ENCODE measurements around the gene SEMA6B.
"Not testable (repeated sequence)": the region's sequence is repeated elsewhere in the genome, so short reads cannot be mapped to it uniquely, and the experiment has no call there.

SEMA6B gene

DNA sequence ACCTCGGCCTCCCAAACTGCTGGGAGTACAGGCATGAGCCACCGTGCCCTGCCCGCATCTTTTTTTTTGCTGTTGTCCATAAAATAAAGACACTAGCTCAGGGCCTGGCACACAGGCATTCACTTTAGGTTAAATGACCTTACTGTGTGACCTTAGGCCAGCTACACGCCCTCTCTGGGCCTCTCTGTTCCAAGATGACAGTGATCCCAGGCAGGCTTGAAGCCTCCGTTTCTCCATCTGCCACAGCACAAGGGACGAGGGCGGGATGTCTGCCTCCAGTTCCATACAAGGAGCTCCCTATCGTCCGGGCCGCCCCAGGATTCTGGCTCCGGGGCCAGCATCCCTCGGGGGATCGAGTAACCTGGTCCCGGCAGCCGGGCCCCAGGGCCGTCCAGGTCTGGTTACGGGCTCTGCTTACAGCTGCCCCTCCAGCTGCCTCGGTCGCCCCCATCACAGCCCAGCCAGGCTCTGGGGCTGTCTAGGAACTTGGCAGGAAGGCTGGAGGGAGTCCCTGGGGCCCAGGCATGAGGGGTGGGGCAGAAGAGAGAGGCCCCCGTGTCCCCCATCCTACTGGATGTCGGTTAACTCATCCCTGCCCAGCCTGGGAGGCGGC is 11.9 kb upstream of the SEMA6B start:
- no peak for DNase-seq (ENCODE audit: low spot score)

DNA sequence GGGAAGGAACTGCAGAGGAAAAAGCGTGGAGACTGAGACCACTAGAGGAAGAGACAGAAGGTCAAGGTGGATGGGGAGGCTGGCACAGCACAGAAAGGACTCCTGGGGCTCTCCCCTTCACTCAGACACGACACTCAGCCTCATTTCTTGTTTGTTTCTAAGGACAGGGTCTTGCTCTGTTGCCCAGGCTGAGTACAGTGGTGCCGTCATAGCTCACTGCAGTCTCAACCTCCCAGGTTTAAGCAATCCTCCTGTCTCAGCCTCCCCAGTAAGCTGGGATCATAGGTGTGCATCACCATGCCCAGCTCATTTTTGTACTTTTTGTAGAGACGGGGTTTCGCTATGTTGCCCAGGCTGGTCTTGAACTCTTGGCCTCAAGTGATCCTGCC is 11.4 kb upstream of the SEMA6B start:
- no peak for DNase-seq (ENCODE audit: low spot score)

DNA sequence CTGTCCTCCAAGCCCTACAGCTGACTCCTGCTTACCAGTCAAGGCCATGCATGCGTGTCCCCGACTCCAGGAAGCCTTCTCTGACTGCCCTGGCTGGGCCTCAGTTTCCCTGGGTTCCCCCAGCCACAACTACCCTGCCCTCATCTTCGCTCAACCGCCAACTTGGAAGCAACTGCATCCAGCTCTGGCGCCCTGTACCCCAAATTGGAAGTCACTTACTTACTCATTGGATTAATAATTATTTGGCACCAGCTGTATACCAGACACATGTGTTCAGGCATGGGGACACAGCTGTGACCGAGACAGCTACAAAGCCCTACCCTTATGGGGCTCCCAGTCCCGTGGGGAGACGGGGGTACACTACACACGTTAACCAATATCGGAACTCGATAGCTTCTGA is 10.9 kb upstream of the SEMA6B start:
- no peak for DNase-seq (ENCODE audit: low spot score)

DNA sequence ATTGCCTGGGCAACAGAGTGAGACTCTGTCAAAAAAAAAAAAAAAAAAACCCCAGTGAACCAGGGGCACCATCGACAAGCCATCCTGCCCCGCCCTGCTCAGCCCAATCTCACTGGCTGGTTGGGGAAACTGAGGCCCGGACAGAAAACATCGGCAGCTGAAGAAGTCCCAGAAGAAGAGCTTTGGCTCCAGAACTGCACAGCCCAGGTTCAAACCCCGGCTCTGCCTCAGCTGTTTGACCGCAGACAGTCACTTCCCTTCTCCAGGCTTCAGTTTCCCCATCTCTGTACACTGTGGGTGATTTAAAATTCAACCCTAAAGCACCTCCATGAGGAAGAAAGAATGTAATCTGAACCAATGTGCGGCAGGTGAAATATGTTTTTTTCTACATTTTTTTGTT is 9.4 kb upstream of the SEMA6B start:
- DNase-seq (ENCODE audit: low spot score): no peak

DNA sequence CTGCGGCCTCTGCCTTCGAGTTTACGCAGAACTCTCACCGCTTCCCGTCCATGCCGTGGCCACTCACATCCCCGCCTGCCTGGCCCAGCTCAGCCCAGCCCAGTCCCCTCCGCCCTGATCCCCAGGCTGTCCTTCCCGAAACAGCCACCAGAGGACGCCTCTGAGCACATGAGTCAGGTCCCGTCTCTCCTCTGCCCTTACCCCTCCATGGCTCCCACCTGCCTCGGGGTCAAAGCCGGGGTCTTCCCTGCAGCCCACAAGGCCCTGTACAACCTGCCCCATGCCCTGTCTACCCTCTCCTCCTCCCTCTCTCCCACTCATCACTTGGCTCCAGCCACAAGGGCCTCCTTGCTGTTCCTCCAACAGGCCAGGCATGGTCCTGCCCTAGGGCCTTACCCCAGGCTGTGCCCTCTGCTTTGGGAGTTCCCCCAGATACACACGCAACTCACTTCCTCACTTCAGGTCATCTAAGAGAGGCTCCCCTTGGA is 8.1 kb upstream of the SEMA6B start:
- no peak for DNase-seq (ENCODE audit: low spot score)

DNA sequence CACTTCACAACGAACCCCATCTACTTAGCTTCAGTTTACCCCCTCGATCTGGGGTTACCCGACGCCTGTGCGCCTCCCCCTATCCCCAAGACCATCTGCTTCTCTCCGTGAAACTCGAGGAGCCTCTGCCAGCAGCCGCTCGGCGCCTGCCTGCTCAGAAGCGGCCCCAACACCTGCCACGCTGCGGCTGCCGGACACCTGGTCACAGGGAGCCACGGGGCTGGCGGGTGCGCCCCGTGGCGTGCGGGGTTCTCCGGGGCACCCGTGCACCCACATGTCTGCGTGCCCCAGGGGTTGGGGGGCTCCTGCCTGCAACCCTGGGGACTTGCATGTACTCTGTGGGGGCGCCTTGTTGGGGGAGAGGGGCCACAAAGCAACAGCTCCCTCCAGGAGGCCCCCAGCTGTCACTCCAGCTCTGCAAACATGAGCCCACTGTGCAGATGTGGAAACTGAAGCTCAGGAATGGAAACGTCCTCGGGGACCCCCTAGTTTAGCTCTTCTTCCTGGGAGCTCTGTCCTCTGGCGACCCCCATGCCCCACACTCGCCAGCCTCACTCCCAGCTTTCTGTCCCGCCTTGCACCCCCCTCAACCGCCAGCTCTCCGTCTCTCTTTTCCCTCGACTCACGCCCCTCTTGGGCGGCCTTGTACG is 7.0 kb upstream of the SEMA6B start:
- DNase-seq (ENCODE audit: low spot score): no peak

DNA sequence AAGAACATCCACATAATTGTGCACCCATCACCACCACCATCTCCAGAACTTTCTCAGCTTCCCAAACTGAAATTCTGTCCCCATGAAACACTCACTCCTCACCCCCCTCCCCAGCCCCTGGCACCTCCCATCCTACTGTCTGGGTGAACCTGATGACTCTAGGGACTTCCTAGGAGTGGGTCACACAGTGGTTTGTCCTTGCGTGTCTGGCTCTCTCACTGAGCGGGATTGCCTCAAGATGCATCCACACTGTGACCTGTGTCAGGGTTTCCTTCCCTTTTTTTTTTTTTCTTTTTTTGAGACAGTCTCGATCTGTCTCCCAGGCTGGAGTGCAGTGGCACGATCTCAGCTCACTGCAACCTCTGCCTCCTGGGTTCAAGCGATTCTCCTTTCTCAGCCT is 4.1 kb upstream of the SEMA6B start:
- not testable (repeated sequence) for DNase-seq (ENCODE audit: low spot score)

DNA sequence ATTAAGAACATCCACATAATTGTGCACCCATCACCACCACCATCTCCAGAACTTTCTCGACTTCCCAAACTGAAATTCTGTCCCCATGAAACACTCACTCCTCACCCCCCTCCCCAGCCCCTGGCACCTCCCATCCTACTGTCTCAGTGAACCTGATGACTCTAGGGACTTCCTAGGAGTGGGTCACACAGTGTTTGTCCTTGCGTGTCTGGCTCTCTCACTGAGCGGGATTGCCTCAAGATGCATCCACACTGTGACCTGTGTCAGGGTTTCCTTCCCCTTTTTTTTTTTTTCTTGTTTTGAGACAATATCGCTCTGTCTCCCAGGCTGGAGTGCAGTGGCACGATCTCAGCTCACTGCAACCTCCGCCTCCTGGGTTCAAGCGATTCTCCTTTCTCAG is 2.6 kb upstream of the SEMA6B start:
- not testable (repeated sequence) for DNase-seq (ENCODE audit: low spot score)

DNA sequence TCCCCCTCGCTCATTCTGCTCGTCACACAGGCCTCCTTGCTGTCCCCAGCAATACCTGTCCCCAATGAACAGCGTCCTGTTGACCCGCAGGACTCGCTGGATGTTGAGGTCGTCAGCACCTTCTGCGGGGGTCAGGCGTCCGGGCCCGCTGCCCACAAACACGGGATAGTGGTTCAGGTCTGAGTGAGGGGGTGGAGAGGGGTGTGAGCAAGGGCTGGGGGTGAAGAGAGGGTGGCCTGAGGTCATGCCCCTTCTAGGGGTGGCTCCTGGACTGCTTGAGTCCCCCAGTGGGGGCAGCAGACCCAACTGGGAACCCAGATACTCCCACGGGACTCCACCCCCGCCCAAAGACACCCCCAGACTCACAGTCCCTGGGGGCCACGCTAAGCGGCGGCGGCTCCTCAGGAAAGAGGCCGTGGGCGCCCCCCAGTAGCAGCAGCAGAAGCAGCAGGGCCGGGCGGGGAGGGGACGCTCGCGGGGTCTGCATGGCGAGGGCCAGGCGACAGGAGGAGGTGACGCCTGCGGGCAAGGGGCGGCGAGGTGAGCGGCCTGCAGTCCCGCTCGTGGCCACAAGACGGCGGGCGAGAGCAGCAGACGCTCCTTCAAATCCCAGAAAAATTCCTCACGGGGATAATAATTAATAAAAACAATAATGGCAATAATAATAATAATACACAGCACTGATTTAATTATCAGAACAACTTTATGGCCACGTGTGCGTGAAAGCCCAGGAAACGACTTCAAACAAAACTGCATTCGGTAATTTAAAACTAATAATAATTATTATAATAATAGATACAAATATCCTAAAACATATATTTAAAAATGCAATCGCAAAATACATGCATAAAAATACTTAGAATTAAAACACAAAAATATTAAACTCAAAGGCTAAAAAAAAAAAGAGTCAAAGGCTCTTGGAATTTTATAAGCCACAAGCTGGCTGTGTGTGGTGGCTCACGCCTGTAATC is 1.2 kb downstream of the SEMA6B start:
- no peak for DNase-seq (ENCODE audit: low spot score)

DNA sequence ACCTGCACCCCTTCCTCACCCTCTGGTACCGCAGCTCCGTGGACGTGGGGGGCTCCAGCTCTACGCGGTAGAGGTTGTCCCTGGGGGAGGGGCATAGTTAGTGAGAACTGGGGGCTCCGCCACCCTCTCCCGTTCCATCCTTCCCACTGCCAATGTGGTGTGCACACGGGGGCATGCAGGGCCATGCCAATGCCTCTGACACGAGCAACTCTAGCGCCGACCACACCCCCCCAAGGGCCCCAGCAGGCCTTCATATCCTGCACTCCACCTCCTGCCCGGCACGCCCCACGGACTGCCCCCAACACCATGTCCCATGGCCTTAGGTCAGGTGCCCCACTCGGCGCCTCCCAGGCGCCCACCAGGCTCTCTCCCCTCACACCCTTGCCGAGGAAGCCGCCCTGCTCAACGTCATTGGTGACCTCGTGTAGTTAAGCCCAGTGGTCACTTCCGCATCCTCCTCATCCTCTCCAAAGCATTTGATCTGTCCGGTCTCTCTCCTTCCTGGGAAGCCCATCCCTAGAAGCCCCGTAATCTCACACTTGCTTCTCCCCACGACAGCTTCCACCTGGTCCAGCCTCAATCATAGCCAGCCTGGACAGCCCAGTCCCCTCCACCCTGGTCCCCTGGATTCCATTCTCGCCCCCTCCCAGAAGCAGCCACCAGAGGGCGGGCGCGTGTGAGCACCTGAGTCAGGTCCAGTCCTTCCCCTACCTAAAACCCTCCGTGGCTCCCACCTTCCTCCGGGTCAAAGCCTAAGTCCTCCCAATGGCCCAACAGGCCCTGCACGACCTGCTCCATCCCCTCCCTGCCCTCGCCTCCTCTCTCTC is 2.1 kb downstream of the SEMA6B start:
- no peak for DNase-seq (ENCODE audit: low spot score)

DNA sequence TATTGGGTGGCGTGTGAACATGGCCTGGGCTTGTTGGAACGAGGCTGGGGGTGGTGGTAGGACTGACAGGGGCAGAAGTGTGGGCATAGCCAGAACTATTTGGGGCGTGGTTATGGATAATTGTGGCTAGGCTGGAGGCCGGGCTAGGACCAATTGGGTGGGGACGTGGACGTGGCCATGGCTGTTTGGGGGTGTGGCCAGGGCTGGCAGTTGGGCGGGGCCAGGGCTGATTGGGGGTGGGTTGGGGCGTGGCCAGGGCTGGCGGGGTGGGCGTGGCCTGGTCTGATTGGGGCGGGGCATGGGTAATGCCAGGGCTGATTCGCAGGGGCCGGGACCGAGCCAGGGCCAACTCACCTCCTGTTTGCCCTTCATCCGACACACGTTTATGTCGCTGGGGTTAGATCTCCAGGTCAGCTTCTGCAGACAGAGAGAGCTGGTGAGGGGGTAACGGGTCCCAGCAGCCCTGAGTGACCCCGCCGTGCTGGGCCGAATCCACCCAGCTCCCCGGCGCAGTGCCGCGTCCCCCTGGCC is 2.8 kb downstream of the SEMA6B start:
- DNase-seq (ENCODE audit: low spot score): no peak

DNA sequence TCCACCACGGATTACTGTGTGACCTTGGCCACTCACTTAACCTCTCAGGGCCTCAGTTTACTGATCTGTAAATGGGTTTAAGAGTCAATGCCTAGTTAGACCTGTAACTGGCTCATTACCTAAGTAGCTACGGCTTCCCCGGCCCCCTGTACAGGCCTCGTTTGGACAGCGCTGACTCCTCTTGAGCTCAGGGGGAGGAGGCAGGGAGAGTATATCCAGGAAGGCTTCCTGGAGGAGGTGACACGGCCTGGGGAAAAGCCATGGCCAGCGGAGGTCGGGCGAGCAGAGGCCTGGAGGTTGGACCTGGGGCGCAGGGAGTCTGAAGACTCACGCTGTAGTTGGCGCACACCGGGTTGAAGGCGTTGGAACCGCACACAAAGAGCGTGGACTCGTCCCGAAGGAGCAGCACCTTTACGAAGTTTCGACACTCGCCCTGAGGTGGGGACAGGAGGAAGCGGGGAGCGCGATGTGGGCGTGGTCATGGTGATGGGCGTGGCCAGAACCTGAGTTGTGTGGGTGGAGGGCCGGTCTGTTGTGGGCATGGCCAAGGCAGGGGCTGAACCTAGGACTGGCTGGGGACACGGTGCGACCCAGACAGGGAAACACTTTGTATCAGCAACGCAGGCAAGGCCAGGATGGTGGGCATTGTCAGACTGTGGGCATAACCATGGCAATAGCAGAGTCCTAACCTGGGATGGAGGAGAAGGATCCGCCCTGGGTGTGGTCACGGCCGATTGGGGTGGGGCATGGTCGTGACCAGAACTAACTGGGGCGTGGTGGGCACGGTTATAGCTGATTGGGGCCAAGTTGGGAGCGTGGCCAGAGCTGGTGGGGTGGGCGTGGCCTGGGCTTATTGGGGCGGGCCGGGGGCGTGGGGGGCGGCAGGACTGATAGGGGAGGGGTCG is 3.6 kb downstream of the SEMA6B start:
- DNase-seq (ENCODE audit: low spot score): no peak

DNA sequence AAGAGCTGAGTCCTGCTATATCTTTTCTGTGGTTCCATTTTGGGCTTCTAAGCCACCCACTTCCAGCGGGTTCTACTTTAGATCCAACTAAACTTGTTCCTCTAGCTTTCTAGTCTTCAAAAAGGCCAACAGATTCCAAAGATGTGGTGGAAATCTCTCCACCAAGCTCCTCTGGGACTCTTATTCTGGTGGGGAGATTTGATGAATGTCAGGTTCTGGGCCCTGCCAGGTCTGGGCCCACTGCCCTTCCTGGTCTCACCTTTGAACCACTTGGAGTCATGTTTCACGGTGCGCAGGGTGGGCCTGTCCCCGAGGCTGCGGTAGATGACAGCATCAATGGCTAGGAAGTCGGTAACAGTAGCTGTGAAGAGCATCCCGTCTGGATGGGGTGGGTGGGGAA is 4.8 kb downstream of the SEMA6B start:
- DNase-seq (ENCODE audit: low spot score): no peak

DNA sequence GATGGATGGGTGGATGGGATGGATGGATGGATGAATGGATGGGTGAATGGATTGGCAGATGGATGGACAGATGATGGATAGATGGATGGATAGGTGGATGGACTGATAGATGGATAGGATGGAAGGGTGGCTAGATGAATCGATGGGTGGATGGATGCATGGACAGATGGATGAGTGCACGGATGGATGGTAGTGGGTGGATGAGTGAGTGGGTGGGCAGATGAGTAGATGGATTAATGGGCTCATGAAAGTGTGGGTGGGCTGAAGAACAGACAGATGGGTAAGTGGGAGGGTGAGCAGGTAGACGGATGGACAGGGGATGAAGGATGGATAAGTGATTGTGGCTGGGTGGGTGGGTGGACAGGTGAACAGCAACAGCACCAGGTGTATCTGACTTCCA is 5.7 kb downstream of the SEMA6B start:
- DNase-seq (ENCODE audit: low spot score): no peak

DNA sequence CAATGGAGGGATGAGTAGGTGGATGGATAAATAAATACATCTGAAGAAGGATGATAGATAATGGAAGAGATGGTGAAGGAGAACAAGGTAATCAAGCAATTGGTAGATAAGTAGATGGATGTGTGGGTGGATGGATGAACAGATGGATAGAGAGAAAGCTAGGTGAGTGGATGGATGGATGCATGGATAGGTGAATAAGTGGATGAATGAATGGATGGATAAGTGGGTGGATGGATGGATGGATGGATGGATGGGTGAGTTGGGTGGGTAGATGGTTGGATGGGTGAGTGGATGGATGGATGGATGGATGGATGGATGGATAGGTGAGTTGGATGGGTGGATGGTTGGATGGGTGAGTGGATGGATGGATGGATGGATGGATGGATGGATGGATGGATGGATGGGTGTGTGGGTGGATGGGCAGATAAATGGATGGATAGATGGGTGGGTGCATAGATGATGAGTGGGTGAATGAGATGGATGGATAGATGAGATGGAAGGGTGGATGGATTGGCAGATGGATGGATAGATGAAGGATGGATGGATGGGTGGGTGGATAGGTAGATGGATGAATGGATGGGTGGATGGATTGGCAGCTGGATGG is 6.3 kb downstream of the SEMA6B start:
- DNase-seq (ENCODE audit: low spot score): no peak

DNA sequence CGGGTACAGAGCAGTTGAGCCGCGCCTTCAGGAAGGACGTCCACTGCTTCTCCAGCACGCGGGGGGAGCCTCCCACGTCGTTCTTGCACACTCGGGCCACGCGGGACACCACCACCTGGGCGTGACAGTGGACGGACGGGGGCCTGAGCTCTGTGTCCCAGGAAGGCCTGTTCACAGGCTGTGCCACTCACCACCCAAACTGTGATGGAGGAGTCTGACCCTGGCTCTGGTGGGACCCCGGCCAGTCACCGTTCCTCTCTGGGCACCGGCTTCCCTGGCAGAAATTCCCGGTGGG is 7.0 kb downstream of the SEMA6B start:
- DNase-seq (ENCODE audit: low spot score): no peak

DNA sequence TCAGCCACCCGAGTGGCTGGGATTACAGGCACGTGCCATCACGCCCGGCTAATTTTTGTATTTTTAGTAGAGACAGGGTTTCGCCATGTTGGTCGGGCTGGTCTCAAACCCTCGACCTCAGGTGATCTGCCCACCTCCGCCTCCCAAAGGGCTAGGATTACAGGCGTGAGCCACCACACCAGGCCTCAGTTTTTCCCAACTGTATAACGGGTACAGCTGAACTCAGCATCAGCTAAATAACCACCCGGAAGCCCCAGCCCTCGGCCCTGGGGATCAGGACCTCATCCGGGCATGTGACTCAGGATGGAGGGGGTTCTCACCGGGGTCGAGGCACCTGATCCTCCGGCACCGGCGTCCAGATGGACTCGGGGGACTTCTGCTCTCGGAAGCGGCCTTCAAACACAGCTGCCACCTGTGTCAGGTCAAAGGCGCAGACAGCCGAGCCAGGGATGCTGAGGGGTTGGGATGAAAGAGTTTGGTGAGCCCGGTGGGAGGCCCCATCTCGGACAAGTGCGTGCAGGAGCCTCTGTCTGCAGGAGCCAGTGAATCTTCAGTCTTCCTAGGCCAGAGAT is 8.9 kb downstream of the SEMA6B start:
- no peak for DNase-seq (ENCODE audit: low spot score)

DNA sequence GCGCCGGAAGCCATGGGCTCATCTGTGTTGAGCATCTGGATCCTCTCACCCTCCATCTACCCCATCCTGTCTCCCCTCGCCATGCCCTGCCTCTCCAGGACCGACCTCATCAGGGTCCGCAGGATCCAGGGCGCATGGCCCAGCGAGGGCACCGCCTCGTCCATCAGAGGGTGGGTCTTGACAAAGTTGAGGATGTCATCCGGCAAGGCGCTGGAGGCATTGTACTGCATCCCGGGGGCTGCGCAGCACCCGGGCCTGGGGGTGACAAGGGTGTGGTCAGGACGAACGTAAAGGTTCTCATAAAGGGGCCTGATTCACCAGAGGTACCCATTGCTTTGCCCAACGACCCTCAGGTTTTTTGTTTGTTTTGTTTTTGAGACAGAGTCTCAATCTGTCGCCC is 9.5 kb downstream of the SEMA6B start:
- DNase-seq (ENCODE audit: low spot score): no peak

DNA sequence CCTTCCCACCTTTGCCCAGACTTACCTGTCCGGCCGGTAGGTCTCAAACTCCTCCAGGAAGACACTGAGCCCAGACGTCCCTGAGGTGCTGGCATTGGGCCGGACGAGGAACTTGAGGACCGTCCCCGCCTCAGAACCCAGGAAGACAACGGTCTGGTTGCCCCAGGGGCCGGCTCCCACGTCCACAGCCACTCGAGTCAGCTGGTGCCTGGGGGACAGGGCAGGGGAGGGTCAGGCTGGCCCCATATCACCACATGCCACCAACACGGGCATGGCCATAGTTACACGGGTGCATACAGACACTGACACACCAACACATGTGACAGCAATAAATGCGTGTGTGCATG is 11.3 kb downstream of the SEMA6B start:
- no peak for DNase-seq (ENCODE audit: low spot score)
